ENCODE data around the gene PCSK4. TPM values are rescaled to one million over a fixed set of nuclear protein-coding genes. Genes with fewer than 3 reads are reported as not detected.

PCSK4 gene
- polyA plus RNA-seq, 1 of the 3 experiments (the other 2 are of a cell fraction), result 6.6 TPM

- H3K27ac ChIP-seq (ENCODE audit: low read depth in 2 of 2, low read length in 1 of 2), result no peak overlapping the region; a peak in 1 of 4 replicates
- H3K4me1 ChIP-seq (ENCODE audit: control insufficient read depth in 1 of 2, insufficient read depth in 2 of 2, low read depth in 1 of 2, low read length in 1 of 2), result peaks cover 3 to 16% of the 10 kb centered on the region in 2 experiments; a peak in 1 of 4 replicates
- H3K79me2 ChIP-seq (ENCODE audit: insufficient read depth), result peaks cover 52% of the 10 kb centered on the region
- no peak overlapping the region for H3K9ac ChIP-seq
- peaks cover 36% of the 10 kb centered on the region for H4K20me1 ChIP-seq (ENCODE audit: insufficient read depth)
- no peaks in the 10 kb centered on the region for H3F3A ChIP-seq (replicated peaks; ENCODE audit: insufficient read depth)
- no peaks in the 10 kb centered on the region for H3K9me2 ChIP-seq
- peaks cover 7 to 17% of the 10 kb centered on the region in 2 experiments for H3K36me3 ChIP-seq (replicated peaks in 1 of 2; ENCODE audit: control insufficient read depth in 1 of 2, insufficient read depth in 2 of 2, low read length in 1 of 2)
- DNase-seq, result peak; percentile 55
- 93% methylated on average over 13 of the region's 31 CpGs for WGBS (ENCODE audit: low lambda C conversion rate)
- H3K4me2 ChIP-seq, result no peak overlapping the region
- POLR2A ChIA-PET, result interaction anchor here (2.0 kb wide), 1 partner anchor 19 kb away, joined by 10 read pairs; no protein-coding TSS in a partner anchor
- CTCF ChIA-PET, result interaction anchor here (0.7 to 3.5 kb wide), 4 partner anchors 22 to 72 kb away, joined by 3 to 21 read pairs (median 4); no protein-coding TSS in a partner anchor
- no peak overlapping the region for H2AFZ ChIP-seq (ENCODE audit: low read depth)
- TF ChIP-seq RAD21 (IDR thresholded peaks at IDR 0.05; ENCODE audit: low read length) (no peak), USF1 (IDR thresholded peaks at IDR 0.05; ENCODE audit: borderline replicate concordance, low read depth) (no peak), PBX3 (IDR thresholded peaks at IDR 0.05) (no peak), MAX (IDR thresholded peaks at IDR 0.05; ENCODE audit: low read depth) (no peak), IRF3 (IDR thresholded peaks at IDR 0.05; ENCODE audit: low read depth, low read length) (no peak), RXRA (IDR thresholded peaks at IDR 0.05; ENCODE audit: borderline replicate concordance, low read depth) (no peak), NRF1 (IDR thresholded peaks at IDR 0.05; ENCODE audit: low read depth, low read length) (no peak), FOSL2 (IDR thresholded peaks at IDR 0.05; ENCODE audit: borderline replicate concordance, low read depth) (no peak), MXI1 (IDR thresholded peaks at IDR 0.05; ENCODE audit: low read depth, low read length) (no peak), REST (IDR thresholded peaks at IDR 0.05; ENCODE audit: low read depth, low read length) (no peak), MEF2A (IDR thresholded peaks at IDR 0.05; ENCODE audit: borderline replicate concordance, low read depth) (no peak), SIN3A (IDR thresholded peaks at IDR 0.05; ENCODE audit: borderline replicate concordance, low read depth, low read length) (no peak), TEAD4 (IDR thresholded peaks at IDR 0.05; ENCODE audit: borderline replicate concordance, insufficient read depth) (no peak), TAF1 (IDR thresholded peaks at IDR 0.05; ENCODE audit: borderline replicate concordance, low read depth, low read length) (no peak), NFIC (IDR thresholded peaks at IDR 0.05; ENCODE audit: borderline replicate concordance) (no peak), GATA2 (CRISPR knock-in tag; IDR thresholded peaks at IDR 0.05) (no peak), JUND (IDR thresholded peaks at IDR 0.05) (no peak), ZBTB33 (IDR thresholded peaks at IDR 0.05; ENCODE audit: borderline replicate concordance, low read depth) (no peak), GABPA (IDR thresholded peaks at IDR 0.05; ENCODE audit: low read depth) (no peak), ELF1 (IDR thresholded peaks at IDR 0.05) (no peak)
- H3K4me3 ChIP-seq (ENCODE audit: low read depth in 2 of 2, low read length in 1 of 2), result no peak overlapping the region
- no peaks in the 10 kb centered on the region for H3K9me3 ChIP-seq
- no peaks in the 10 kb centered on the region for H3K27me3 ChIP-seq (ENCODE audit: insufficient read depth)
Measured at GRCh38 chr19:1474011-1474764, 16.0 kb downstream of the PCSK4 start.

All from SK-N-SH (cell line).